Sigmoid colon (tissue), 4 donors: ENCODE measurements around the gene PCDHGA12.

Experiments
- CTCF ChIP-seq, 4 experiments: fragments of 450-650 bp in 3 of 4; fragments of 200-600 bp in 1 of 4; IDR thresholded peaks; one replicate each; pipeline ENCODE4 v1.5.1; 2016 to 2019; ENCODE audit warnings: antibody characterized with exemption in 4 of 4, mild to moderate bottlenecking in 3 of 4, moderate library complexity in 2 of 4
- EP300 ChIP-seq, 4 donors: sonication (generic); formaldehyde crosslinking; IDR thresholded peaks; one replicate each; pipeline ENCODE4 v1.6.1; 2017; ENCODE audit warnings: antibody characterized with exemption in 4 of 4
- POLR2A ChIP-seq, 2 donors: fragments of 450-650 bp; IDR thresholded peaks; one replicate each; pipeline ENCODE4 v1.6.1; 2016; ENCODE audit warnings: antibody characterized with exemption in 2 of 2, mild to moderate bottlenecking in 2 of 2, moderate library complexity in 2 of 2

GRCh38 chr5:141477815-141478214 is 47.5 kb downstream of the PCDHGA12 start:
- TF ChIP-seq CTCF (IDR thresholded peaks at IDR 0.05) (no peak), POLR2A (IDR thresholded peaks at IDR 0.05) (no peak), EP300 (IDR thresholded peaks at IDR 0.05) (no peak)
